Urinary bladder (tissue), 4 donors: ENCODE measurements around the gene HCN2. TPM values are rescaled to one million over a fixed set of nuclear protein-coding genes. Genes with fewer than 3 reads are reported as not detected.

Experiments
- DNase-seq: peaks from one replicate; pipeline ENCODE4 v3.0.0-alpha.2; 2015; ENCODE audit errors: extremely low spot score
- H3K27ac ChIP-seq: one replicate; pipeline ENCODE4 v1.5.1; 2013; ENCODE audit warnings: low read depth, mild to moderate bottlenecking, moderate library complexity
- H3K36me3 ChIP-seq: one replicate; pipeline ENCODE4 v1.6.1; 2013; ENCODE audit warnings: mild to moderate bottlenecking, moderate library complexity; ENCODE audit not compliant: insufficient read depth
- H3K4me1 ChIP-seq: one replicate; pipeline ENCODE4 v1.6.1; 2013; ENCODE audit warnings: mild to moderate bottlenecking, moderate library complexity; ENCODE audit not compliant: insufficient read depth
- H3K4me3 ChIP-seq: one replicate; pipeline ENCODE4 v1.5.1; 2013; ENCODE audit warnings: low read depth, low read length
- WGBS: extraction: QIAGEN DNeasy Blood & Tissue Kit; methylation state at CpG from one replicate; pipeline ENCODE4 v1.1.7; 2013; 5-methylcytosine and 5-hydroxymethylcytosine counted together
- polyA plus RNA-seq: library from polyadenylated mRNA; stranded (reverse); fragments of 200-250 nt; gene quantifications from one replicate; pipeline ENCODE4 v1.2.3, GENCODE V29; 2013
- total RNA-seq: library from RNA; depleted of rRNA; stranded (reverse); fragments of >200 nt; gene quantifications from one replicate; pipeline ENCODE4 v1.2.3, GENCODE V29; 2014
- donor health status: healthy with polysubstance abuse.
- donor health status: healthy.

HCN2 gene
- total and polyA plus RNA-seq, 2 donors = 0.26 to 0.43 TPM

DNA sequence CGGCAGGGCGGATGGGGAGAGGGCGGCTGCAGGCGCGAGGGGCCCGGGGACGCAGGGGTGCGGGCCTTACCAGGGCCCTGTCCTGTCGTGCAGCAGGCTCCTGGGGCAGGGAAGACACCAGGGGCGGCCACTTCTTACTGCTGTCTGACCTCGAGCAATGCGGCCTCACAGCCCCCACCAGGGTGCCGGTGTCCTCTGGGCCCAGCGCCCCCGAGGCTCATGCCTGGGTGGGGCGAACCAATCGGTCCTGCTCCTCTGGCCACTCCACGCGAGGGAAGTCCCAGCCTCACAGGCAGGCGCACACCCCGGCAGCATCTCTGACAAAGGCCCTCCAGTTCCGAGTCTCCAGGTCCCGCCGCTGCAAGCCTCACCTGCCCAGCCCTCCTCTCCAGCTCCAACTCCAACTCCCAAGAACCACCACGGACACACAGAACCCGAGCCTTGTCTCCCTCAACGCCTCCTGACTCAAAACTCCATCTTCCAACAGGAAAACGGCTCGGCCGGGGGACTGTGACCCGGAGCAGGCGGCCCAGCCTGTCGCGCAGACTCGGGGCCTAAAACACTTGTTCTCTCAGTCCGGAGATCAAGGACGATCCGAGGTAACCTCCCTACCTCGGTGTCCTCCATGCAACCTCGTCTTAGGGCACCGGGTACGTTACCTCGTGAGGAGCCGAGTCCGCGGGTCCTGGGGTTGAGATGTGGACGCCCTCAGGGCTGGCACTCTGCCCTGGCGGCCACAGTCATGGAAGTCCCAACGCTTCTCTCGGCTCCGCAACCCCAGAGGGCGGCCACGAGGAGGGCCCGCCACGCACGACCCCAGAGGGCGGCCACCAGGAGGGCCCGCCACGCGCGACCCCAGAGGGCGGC lies 56.5 kb downstream of the HCN2 start:
- Histone ChIP-seq H3K4me3 (no peak overlapping the region), H3K4me1 (no peaks in the 10 kb centered on the region), H3K36me3 (peaks cover 13% of the 10 kb centered on the region), H3K27ac (no peak overlapping the region)
- no peak for DNase-seq
- WGBS = 95% methylated on average over 62 of the region's 62 CpGs

DNA sequence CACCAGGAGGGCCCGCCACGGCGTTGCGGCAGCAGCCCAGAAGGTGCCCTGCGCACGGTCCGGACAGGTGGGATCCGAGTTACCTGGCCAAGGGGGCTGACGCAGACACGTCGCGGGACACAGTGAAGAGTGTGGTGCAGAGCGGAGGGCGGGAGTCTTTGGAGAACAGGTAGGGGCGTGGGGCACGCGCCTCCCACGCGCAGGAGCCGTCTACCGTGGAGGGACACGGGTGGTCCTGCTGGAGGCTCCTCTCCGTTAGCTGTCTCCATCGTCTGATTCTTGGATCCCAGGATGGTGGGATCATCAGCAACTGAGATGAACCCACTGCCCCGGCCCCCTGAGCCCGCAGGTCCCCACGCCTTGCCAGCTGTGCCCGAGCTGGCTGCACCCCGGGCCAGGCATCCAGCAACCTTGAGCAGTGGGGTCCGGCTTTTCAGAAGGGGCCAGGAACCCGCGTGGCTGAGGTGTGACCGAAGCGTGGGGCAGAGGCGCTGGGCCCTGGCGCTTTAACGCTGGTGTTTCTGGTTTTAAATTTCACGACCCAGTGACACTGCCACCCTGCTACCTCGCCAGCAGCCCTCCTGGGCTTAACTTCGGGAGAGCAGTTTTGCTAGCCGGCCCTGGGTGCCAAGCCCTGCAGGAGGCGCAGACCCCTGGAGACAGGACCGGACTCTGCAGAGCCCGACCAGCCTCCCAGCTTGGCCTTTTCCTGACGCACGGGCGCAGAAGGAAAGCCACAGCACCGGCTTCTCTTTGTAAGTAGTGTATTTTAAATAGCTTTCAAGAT lies 57.3 kb downstream of the HCN2 start:
- no peak overlapping the region for H3K4me3 ChIP-seq
- 94% methylated on average over 48 of the region's 48 CpGs for WGBS
- no peaks in the 10 kb centered on the region for H3K4me1 ChIP-seq
- H3K36me3 ChIP-seq = peaks cover 15% of the 10 kb centered on the region
- H3K27ac ChIP-seq = no peak overlapping the region
- no peak for DNase-seq

DNA sequence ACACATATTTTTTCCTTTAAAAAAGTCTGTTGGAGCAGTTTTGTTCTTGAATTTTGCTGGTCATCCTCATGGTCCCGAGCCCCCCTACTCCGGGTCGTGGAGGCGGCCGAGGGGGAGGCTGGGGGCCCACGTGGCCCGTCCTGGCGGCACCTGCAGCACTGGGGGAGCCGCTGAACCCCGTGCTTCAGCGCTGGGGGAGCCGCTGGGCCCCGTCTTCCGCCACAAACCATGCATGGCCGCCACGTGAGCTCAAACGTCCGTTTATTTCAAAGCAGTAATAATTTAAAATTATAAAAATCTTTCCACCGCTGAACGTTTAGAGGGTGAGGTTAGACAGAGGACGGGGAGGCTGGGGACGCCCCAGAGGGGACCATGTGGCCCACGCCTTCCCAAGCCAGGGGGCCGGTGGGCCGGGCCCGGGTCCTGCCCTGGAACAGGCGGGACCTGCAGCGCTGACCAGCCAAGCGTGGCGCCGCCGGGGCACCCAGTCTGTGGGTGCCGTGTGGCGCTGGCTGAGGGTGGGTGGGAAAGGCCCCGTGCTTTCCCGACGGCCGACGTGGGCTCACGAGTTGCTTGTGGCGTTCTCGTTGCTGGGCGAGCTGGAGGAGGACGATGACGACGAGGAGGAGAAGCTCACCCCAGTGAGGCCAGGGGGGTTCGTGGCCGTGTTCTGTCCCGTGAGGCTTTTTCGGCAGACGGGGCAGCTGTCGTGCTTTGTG lies 58.0 kb downstream of the HCN2 start:
- Histone ChIP-seq H3K4me3 (no peak overlapping the region), H3K4me1 (no peaks in the 10 kb centered on the region), H3K36me3 (peaks cover 15% of the 10 kb centered on the region), H3K27ac (no peak overlapping the region)
- 92% methylated on average over 52 of the region's 52 CpGs for WGBS
- no peak for DNase-seq

DNA sequence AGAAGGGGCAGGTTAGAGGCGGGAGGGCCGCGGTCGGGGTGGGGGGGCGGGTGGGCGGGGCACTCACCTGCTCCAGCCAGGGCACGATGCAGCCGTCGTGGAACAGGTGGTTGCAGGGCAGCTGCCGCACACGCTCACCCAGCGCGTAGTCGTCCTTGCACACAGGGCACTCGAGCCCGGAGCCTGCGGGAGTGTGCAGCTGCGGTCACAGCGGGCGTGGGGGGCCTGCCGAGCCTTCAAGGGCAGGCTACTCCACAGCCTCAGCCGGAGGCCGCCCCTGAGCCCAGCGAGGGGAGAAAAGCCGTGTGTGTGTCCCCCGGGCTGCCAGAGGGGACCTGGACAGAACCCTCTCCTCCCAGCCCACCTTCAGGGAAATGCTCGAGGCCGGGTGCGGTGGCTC lies 58.6 kb downstream of the HCN2 start:
- DNase-seq = no peak
- WGBS = 90% methylated on average over 29 of the region's 29 CpGs
- H3K36me3 ChIP-seq = peaks cover 15% of the 10 kb centered on the region
- H3K4me1 ChIP-seq = no peaks in the 10 kb centered on the region
- no peak overlapping the region for H3K4me3 ChIP-seq
- no peak overlapping the region for H3K27ac ChIP-seq

GRCh38 chr19:648904-649801 lies 59.5 kb downstream of the HCN2 start:
- peaks cover 15% of the 10 kb centered on the region for H3K36me3 ChIP-seq

DNA sequence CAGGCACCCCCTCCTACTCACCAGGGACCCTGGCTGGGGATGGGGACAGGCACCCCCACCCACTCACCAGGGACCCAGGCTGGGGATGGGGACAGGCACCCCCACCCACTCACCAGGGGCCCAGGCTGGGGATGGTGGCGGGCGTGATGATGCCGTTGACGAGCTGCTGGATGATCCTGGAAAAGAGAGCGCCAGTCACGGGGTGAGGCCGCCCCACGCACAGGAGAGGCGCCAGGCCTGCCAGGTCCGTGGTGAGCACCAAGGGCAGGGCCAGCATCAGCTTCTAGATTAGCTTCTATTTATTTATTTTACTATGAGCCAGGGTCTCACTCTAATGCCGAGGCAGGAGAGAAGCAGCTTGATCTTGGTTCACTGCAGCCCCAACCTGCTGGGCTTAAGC lies 60.4 kb downstream of the HCN2 start:
- WGBS = 89% methylated on average over 11 of the region's 11 CpGs
- Histone ChIP-seq H3K36me3 (peaks cover 15% of the 10 kb centered on the region), H3K4me3 (no peak overlapping the region), H3K27ac (no peak overlapping the region), H3K4me1 (no peaks in the 10 kb centered on the region)
- no peak for DNase-seq

More at GRCh38 chr19:648904-649801, 59.5 kb downstream of the HCN2 start:
- Histone ChIP-seq H3K27ac (no peak overlapping the region), H3K4me3 (no peak overlapping the region), H3K4me1 (no peaks in the 10 kb centered on the region)
- 92% methylated on average over 53 of the region's 53 CpGs for WGBS
- DNase-seq = no peak

GRCh38 chr19:651114-651818 lies 61.6 kb downstream of the HCN2 start:
- 95% methylated on average over 58 of the region's 58 CpGs for WGBS
- Histone ChIP-seq H3K27ac (no peak overlapping the region), H3K36me3 (peaks cover 15% of the 10 kb centered on the region), H3K4me3 (no peak overlapping the region), H3K4me1 (no peaks in the 10 kb centered on the region)
- DNase-seq = no peak

DNA sequence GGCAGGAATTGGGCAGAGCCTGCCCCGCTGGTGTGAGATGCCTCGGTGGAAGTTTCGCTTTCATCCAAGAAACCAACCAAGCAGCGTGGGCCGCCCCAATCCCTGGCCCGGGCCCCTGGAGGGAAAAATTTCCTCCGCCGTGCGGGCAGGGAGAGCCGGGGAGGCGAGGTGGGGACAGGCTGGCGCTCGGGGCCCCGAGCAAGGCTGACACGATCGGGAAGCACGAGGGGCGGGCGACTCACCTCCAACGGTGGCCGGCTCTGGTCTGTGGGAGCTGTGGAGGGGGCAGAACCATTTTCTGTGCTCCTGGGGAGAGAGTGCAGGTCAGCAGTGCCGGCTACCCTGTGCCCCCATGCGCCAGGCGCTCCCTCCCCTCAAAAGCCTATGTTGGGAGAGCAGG lies 62.3 kb downstream of the HCN2 start:
- DNase-seq = no peak
- no peaks in the 10 kb centered on the region for H3K4me1 ChIP-seq
- no peak overlapping the region for H3K27ac ChIP-seq
- no peak overlapping the region for H3K4me3 ChIP-seq
- 89% methylated on average over 24 of the region's 24 CpGs for WGBS
- peaks cover 10% of the 10 kb centered on the region for H3K36me3 ChIP-seq

- H3K4me3 ChIP-seq = no peak overlapping the region
- peaks cover 9% of the 10 kb centered on the region for H3K36me3 ChIP-seq
- no peak overlapping the region for H3K27ac ChIP-seq
- DNase-seq = no peak
- no peaks in the 10 kb centered on the region for H3K4me1 ChIP-seq
- 92% methylated on average over 54 of the region's 54 CpGs for WGBS
Observed at GRCh38 chr19:652467-653389, 63.0 kb downstream of the HCN2 start.

DNA sequence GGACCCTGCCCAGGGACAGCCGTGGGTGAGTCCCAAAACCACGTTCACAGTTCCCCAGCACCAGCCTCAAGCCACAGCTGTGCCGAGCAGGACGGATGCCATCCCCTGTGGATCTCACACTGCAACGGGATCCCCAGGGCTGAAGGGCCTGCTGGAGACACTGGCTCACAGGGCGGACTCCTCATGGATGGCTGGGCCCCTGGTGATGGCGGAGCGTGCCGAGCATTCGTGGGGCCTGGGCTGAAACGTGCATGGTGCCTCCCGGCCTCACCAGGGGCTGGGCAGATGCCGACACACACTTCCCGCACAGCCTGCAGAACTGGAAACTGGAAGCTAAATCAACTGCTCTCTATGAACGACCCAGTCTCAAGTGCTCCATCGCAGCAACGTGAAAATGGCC lies 63.7 kb downstream of the HCN2 start:
- no peak overlapping the region for H3K27ac ChIP-seq
- WGBS = 90% methylated on average over 17 of the region's 17 CpGs
- H3K4me1 ChIP-seq = no peaks in the 10 kb centered on the region
- no peak overlapping the region for H3K4me3 ChIP-seq
- DNase-seq = no peak
- peaks cover 7% of the 10 kb centered on the region for H3K36me3 ChIP-seq

GRCh38 chr19:655691-656090 lies 66.0 kb downstream of the HCN2 start:
- Histone ChIP-seq H3K4me1 (no peaks in the 10 kb centered on the region), H3K4me3 (no peak overlapping the region)
- 79% methylated on average over 17 of the region's 17 CpGs for whole genome bisulfite sequencing

More at GRCh38 chr19:655691-656090, 66.0 kb downstream of the HCN2 start:
- no peak overlapping the region for H3K27ac ChIP-seq
- H3K36me3 ChIP-seq = peaks cover 4% of the 10 kb centered on the region
- DNase-seq = no peak
